ENCODE results near the gene DLG5. TPM values are rescaled to one million over a fixed set of nuclear protein-coding genes. Genes with fewer than 3 reads are reported as not detected.

Gene DLG5
- total and polyA plus RNA-seq, 9 of the 15 experiments (the other 6 are each of a cell fraction or from before 2014, with no cell fraction given) = 1.4 to 26.8 (median 11.2) TPM

GRCh38 chr10:77963901-77964300, 37.3 kb upstream of the DLG5 start (continued):
- no peak for TF ChIP-seq CHD7 (IDR thresholded peaks at IDR 0.05; ENCODE audit: low read depth, low read length)
- TF ChIP-seq TRIM24 (IDR thresholded peaks at IDR 0.05) = peak in 1 of 2 experiments; percentile 23; a peak in 1 of 4 replicates
- no peak for TF ChIP-seq ZNF146 (CRISPR knock-in tag; IDR thresholded peaks at IDR 0.05; ENCODE audit: unreplicated experiment)
- TF ChIP-seq TRIM28 (IDR thresholded peaks at IDR 0.05) = 0 out of 2 replicates have a peak, but pooled peaks have one; percentile 34
- TF ChIP-seq PATZ1 (CRISPR knock-in tag; IDR thresholded peaks at IDR 0.05; ENCODE audit: borderline replicate concordance) = no peak
- TF ChIP-seq PURB (CRISPR knock-in tag; IDR thresholded peaks at IDR 0.05; ENCODE audit: low read depth) = no peak
- TF ChIP-seq ETV6 (IDR thresholded peaks at IDR 0.05; ENCODE audit: borderline replicate concordance in 1 of 2, low read depth in 2 of 2, low read length in 1 of 2) = no peak
- no peak for TF ChIP-seq ETV6 (CRISPR knock-in tag; IDR thresholded peaks at IDR 0.05; ENCODE audit: borderline replicate concordance)
- no peak for TF ChIP-seq SMAD2 (IDR thresholded peaks at IDR 0.05; ENCODE audit: low read depth, low read length)
- no peak for TF ChIP-seq ZNF274 (IDR thresholded peaks at IDR 0.05; ENCODE audit: borderline replicate concordance, low read depth, low read length)
- no peak for TF ChIP-seq ZNF140 (CRISPR knock-in tag; IDR thresholded peaks at IDR 0.05)
